Measurements from ENCODE around the gene ESRRB. TPM values are rescaled to one million over a fixed set of nuclear protein-coding genes. Genes with fewer than 3 reads are reported as not detected.

ESRRB gene
- polyA plus RNA-seq, 1 of the 3 experiments (the other 2 are of a cell fraction): 0.05 TPM

GRCh38 chr14:76333664-76334063 lies 42.3 kb upstream of the ESRRB start (continued):
- TF ChIP-seq TEAD4 (IDR thresholded peaks at IDR 0.05; ENCODE audit: borderline replicate concordance, insufficient read depth) (no peak), NFIC (IDR thresholded peaks at IDR 0.05; ENCODE audit: borderline replicate concordance) (no peak), RFX5 (IDR thresholded peaks at IDR 0.05; ENCODE audit: low read length) (no peak), MEF2A (IDR thresholded peaks at IDR 0.05; ENCODE audit: borderline replicate concordance, low read depth) (no peak), NRF1 (IDR thresholded peaks at IDR 0.05; ENCODE audit: low read depth, low read length) (no peak), ELF1 (IDR thresholded peaks at IDR 0.05) (no peak), SMC3 (IDR thresholded peaks at IDR 0.05; ENCODE audit: low read depth, low read length) (no peak)

- TF ChIP-seq TEAD4 (IDR thresholded peaks at IDR 0.05; ENCODE audit: borderline replicate concordance, insufficient read depth) (no peak), POLR2AphosphoS5 (IDR thresholded peaks at IDR 0.05; ENCODE audit: low read depth, low read length) (no peak), PBX3 (IDR thresholded peaks at IDR 0.05) (no peak), RAD21 (IDR thresholded peaks at IDR 0.05; ENCODE audit: low read length) (no peak), TCF12 (IDR thresholded peaks at IDR 0.05) (no peak), YY1 (IDR thresholded peaks at IDR 0.05; ENCODE audit: low read depth) (no peak), ZBTB33 (IDR thresholded peaks at IDR 0.05; ENCODE audit: borderline replicate concordance, low read depth) (no peak)
- Histone ChIP-seq H3K9me2 (no peaks in the 10 kb centered on the region), H3K9me3 (no peaks in the 10 kb centered on the region), H3K36me3 (replicated peaks in 1 of 2; ENCODE audit: control insufficient read depth in 1 of 2, insufficient read depth in 2 of 2, low read length in 1 of 2) (no peaks in the 10 kb centered on the region), H2AFZ (ENCODE audit: low read depth) (no peak overlapping the region), H3K4me2 (no peak overlapping the region), H3K27ac (ENCODE audit: low read depth in 2 of 2, low read length in 1 of 2) (no peak overlapping the region), H3K9ac (no peak overlapping the region), H3K79me2 (ENCODE audit: insufficient read depth) (no peaks in the 10 kb centered on the region), H3F3A (replicated peaks; ENCODE audit: insufficient read depth) (no peaks in the 10 kb centered on the region), H3K4me3 (ENCODE audit: low read depth in 2 of 2, low read length in 1 of 2) (no peak overlapping the region), H3K4me1 (ENCODE audit: control insufficient read depth in 1 of 2, insufficient read depth in 2 of 2, low read depth in 1 of 2, low read length in 1 of 2) (peaks cover 0 to 16% of the 10 kb centered on the region in 2 experiments; a peak in 1 of 4 replicates), H4K20me1 (ENCODE audit: insufficient read depth) (no peaks in the 10 kb centered on the region), H3K27me3 (ENCODE audit: insufficient read depth) (peaks cover 3% of the 10 kb centered on the region; the same call in 1 of the 2 replicates)
- CTCF ChIA-PET: interaction anchor here (1.0 to 1.9 kb wide), 4 partner anchors 9 to 53 kb away, joined by 3 to 8 read pairs (median 4); no protein-coding TSS in a partner anchor
- POLR2A ChIA-PET: no interaction called here
- DNase-seq: no peak
- 82% methylated on average over 10 of the region's 11 CpGs for WGBS (ENCODE audit: low lambda C conversion rate)
Measured at GRCh38 chr14:76334316-76334715, 41.6 kb upstream of the ESRRB start.

- CTCF ChIA-PET: interaction anchor here (1.6 to 5.5 kb wide), 3 partner anchors 15 to 286 kb away, joined by 8 to 57 read pairs (median 8); no protein-coding TSS in a partner anchor
- TF ChIP-seq NFIC (IDR thresholded peaks at IDR 0.05; ENCODE audit: borderline replicate concordance): no peak
- no peak for TF ChIP-seq YY1 (IDR thresholded peaks at IDR 0.05; ENCODE audit: low read depth)
- no peak for TF ChIP-seq TCF12 (IDR thresholded peaks at IDR 0.05)
- TF ChIP-seq JUND (IDR thresholded peaks at IDR 0.05): no peak
- no peak for TF ChIP-seq REST (IDR thresholded peaks at IDR 0.05; ENCODE audit: low read depth, low read length)
- no peak for TF ChIP-seq NRF1 (IDR thresholded peaks at IDR 0.05; ENCODE audit: low read depth, low read length)
- no peak for TF ChIP-seq SMC3 (IDR thresholded peaks at IDR 0.05; ENCODE audit: low read depth, low read length)
- no peak for TF ChIP-seq MAX (IDR thresholded peaks at IDR 0.05; ENCODE audit: low read depth)
- TF ChIP-seq IRF3 (IDR thresholded peaks at IDR 0.05; ENCODE audit: low read depth, low read length): no peak
- TF ChIP-seq MXI1 (IDR thresholded peaks at IDR 0.05; ENCODE audit: low read depth, low read length): no peak
- no peak for TF ChIP-seq RAD21 (IDR thresholded peaks at IDR 0.05; ENCODE audit: low read length)
- no peak for TF ChIP-seq RXRA (IDR thresholded peaks at IDR 0.05; ENCODE audit: borderline replicate concordance, low read depth)
Measured at GRCh38 chr14:76336876-76337275, 39.1 kb upstream of the ESRRB start.

More at GRCh38 chr14:76336876-76337275, 39.1 kb upstream of the ESRRB start:
- Histone ChIP-seq H3K27me3 (ENCODE audit: insufficient read depth) (no peaks in the 10 kb centered on the region; the same call in 1 of the 2 replicates), H2AFZ (ENCODE audit: low read depth) (no peak overlapping the region), H3K9me2 (no peaks in the 10 kb centered on the region), H3K9me3 (no peaks in the 10 kb centered on the region), H3F3A (replicated peaks; ENCODE audit: insufficient read depth) (no peaks in the 10 kb centered on the region), H3K4me2 (no peak overlapping the region), H3K4me3 (ENCODE audit: low read depth in 2 of 2, low read length in 1 of 2) (no peak overlapping the region), H3K4me1 (ENCODE audit: control insufficient read depth in 1 of 2, insufficient read depth in 2 of 2, low read depth in 1 of 2, low read length in 1 of 2) (peaks cover 0 to 20% of the 10 kb centered on the region in 2 experiments; a peak in 1 of 4 replicates), H3K27ac (ENCODE audit: low read depth in 2 of 2, low read length in 1 of 2) (no peak overlapping the region), H4K20me1 (ENCODE audit: insufficient read depth) (no peaks in the 10 kb centered on the region), H3K9ac (no peak overlapping the region), H3K36me3 (replicated peaks in 1 of 2; ENCODE audit: control insufficient read depth in 1 of 2, insufficient read depth in 2 of 2, low read length in 1 of 2) (no peaks in the 10 kb centered on the region), H3K79me2 (ENCODE audit: insufficient read depth) (no peaks in the 10 kb centered on the region)
- no peak for DNase-seq
- 71% methylated on average over 8 of the region's 8 CpGs for WGBS (ENCODE audit: low lambda C conversion rate)
- POLR2A ChIA-PET: no interaction called here
